ENCODE measurements around the gene ROCK1.

DNA sequence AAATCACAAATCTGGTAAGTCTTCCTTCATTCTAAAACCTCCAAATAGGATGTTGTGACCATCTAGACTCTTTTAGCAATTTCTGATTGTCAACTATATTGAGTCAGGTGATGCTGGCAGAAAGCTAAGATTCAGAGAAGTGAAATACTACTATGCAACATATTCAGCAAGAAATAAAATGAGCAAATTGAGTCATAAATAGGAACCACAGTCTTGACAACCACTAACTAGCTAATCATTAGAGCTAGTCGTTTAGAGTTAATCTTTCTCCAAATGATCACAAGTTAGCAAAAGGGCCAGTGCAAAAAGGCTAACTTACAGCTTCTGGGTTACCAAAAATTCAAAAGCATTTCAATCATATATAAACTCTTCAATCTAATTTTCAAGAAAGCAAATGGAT lies 54.5 kb downstream of the ROCK1 start:
- TF ChIP-seq POLR2A (IDR thresholded peaks at IDR 0.05; ENCODE audit: low read depth, low read length) (no peak), POLR2AphosphoS5 (IDR thresholded peaks at IDR 0.05; ENCODE audit: low read depth, low read length) (no peak)
